HG03558 (cell line): ENCODE data around the gene RBP7.

Experiments
- ATAC-seq: cut with Tn5 transposase; IDR thresholded peaks from one replicate; pipeline ENCODE4 v1.9.1; 2021; ENCODE audit warnings: moderate number of reproducible peaks; ENCODE audit not compliant: unreplicated experiment; ENCODE audit errors: extremely low read depth

RBP7 gene

GRCh38 chr1:10063878-10064277 is 66.8 kb downstream of the RBP7 start:
- ATAC-seq = no peak

- ATAC-seq = no peak
Measured at GRCh38 chr1:10064416-10065343, 67.7 kb downstream of the RBP7 start.

- no peak for ATAC-seq
Measured at GRCh38 chr1:10065344-10065685, 68.3 kb downstream of the RBP7 start.
